Prostate gland (tissue), 2 donors: Measurements from ENCODE around the gene EDEM3.

Experiments
- POLR2A ChIP-seq: fragments of 450-650 bp; IDR thresholded peaks from one replicate; pipeline ENCODE4 v1.6.1; 2016; ENCODE audit warnings: antibody characterized with exemption, mild to moderate bottlenecking
- TF ChIP-seq, protein P1 (sequence below), 4 experiments: fragments of 200-600 bp in 2 of 4; fragments of 450-650 bp in 2 of 4; sonication (generic) in 2 of 4; IDR thresholded peaks; 1 replicate in 3 of 4; 2 replicates in 1 of 4; pipeline ENCODE4 v1.5.1; 2016 to 2019; ENCODE audit warnings: antibody characterized with exemption in 4 of 4, mild to moderate bottlenecking in 2 of 4, moderate library complexity in 2 of 4

DNA sequence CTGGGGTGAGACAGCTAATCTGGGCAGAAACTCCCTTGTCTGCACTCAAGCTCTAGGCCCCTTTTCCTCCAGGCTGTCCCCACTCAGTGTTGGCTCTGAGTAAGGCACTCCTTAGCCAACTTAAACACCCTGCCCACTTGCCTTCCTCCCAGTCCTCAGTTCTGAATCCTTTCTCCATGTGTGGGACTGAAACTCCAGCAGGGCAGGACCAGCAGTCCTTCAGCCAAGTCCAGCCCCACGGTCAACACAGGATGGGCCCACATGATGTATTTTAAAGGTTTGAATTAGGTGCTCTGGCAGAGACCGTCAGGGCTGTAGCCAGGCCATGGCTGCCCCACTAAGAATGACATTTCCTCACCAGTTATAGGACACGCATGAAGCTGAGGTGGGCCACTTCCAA lies 107.8 kb downstream of the EDEM3 start:
- TF ChIP-seq, protein P1, sequence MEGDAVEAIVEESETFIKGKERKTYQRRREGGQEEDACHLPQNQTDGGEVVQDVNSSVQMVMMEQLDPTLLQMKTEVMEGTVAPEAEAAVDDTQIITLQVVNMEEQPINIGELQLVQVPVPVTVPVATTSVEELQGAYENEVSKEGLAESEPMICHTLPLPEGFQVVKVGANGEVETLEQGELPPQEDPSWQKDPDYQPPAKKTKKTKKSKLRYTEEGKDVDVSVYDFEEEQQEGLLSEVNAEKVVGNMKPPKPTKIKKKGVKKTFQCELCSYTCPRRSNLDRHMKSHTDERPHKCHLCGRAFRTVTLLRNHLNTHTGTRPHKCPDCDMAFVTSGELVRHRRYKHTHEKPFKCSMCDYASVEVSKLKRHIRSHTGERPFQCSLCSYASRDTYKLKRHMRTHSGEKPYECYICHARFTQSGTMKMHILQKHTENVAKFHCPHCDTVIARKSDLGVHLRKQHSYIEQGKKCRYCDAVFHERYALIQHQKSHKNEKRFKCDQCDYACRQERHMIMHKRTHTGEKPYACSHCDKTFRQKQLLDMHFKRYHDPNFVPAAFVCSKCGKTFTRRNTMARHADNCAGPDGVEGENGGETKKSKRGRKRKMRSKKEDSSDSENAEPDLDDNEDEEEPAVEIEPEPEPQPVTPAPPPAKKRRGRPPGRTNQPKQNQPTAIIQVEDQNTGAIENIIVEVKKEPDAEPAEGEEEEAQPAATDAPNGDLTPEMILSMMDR (IDR thresholded peaks at IDR 0.05): no peak
- TF ChIP-seq POLR2A: no peak
